A673 (cell line): ENCODE results near the gene TAPBP. TPM values are rescaled to one million over a fixed set of nuclear protein-coding genes. Genes with fewer than 3 reads are reported as not detected.

Source experiments
- BruUV-seq: library from RNA; stranded (reverse); fragments of 400-500 nt; replicated peaks from 2 replicates; lab custom pipeline; 2021; lab: Mats Ljungman, UMichigan
- CTCF ChIA-PET: fragments of 300-600 bp; sonication (Branson Sonifier 250); formaldehyde crosslinking; loops from one replicate; lab custom pipeline; 2022; ENCODE audit warnings: antibody characterized with exemption; lab: Charles Lee
- POLR2A ChIA-PET: fragments of 300-600 bp; sonication (Branson Sonifier 250); formaldehyde crosslinking; loops from one replicate; lab custom pipeline; 2022; ENCODE audit warnings: antibody characterized with exemption; ENCODE audit not compliant: low non-redundant PET; lab: Charles Lee
- DNase-seq: peaks from one replicate; pipeline ENCODE4 v3.0.0-alpha.2; 2015; ENCODE audit warnings: low spot score
- H3K27ac ChIP-seq: fragments of 200-600 bp; sonication (generic); 2 replicates; pipeline ENCODE4 v1.5.1; 2016; ENCODE audit warnings: mixed run types, low read depth, mild to moderate bottlenecking, mixed read lengths, antibody characterized with exemption, low read length; ENCODE audit not compliant: poor library complexity, severe bottlenecking
- H3K27me3 ChIP-seq: fragments of 200-600 bp; sonication (generic); replicated peaks from 2 replicates; pipeline ENCODE4 v1.6.1; 2017; ENCODE audit warnings: mixed run types, low read depth, mild to moderate bottlenecking, mixed read lengths, antibody characterized with exemption, low read length; ENCODE audit not compliant: insufficient read depth, poor library complexity
- H3K36me3 ChIP-seq: fragments of 200-600 bp; sonication (generic); 2 replicates; pipeline ENCODE4 v1.6.1; 2016; ENCODE audit warnings: mixed run types, mild to moderate bottlenecking, mixed read lengths, antibody characterized with exemption, low read length; ENCODE audit not compliant: insufficient read depth, poor library complexity, severe bottlenecking
- H3K4me1 ChIP-seq: fragments of 200-600 bp; sonication (generic); 2 replicates; pipeline ENCODE4 v1.6.1; 2017; ENCODE audit warnings: mixed run types, mild to moderate bottlenecking, mixed read lengths, antibody characterized with exemption, low read length; ENCODE audit not compliant: insufficient read depth, poor library complexity, severe bottlenecking
- H3K4me3 ChIP-seq: fragments of 200-600 bp; sonication (generic); 2 replicates; pipeline ENCODE4 v1.5.1; 2016; ENCODE audit warnings: low read depth, mixed run types, mild to moderate bottlenecking, mixed read lengths, low read length; ENCODE audit not compliant: poor library complexity, severe bottlenecking
- H3K9me3 ChIP-seq: fragments of 200-600 bp; sonication (generic); 2 replicates; pipeline ENCODE4 v1.6.1; 2016; ENCODE audit warnings: mixed run types, low read depth, mild to moderate bottlenecking, mixed read lengths, antibody characterized with exemption, low read length; ENCODE audit not compliant: poor library complexity, severe bottlenecking
- EZH2 ChIP-seq: fragments of 200-600 bp; sonication (generic); IDR thresholded peaks from 2 replicates; pipeline ENCODE4 v1.6.1; 2017; ENCODE audit warnings: borderline replicate concordance, low read depth, mild to moderate bottlenecking, mixed read lengths, antibody characterized with exemption, low read length; ENCODE audit not compliant: poor library complexity, severe bottlenecking
- intact Hi-C: fragments of 100-400 bp; cut with micrococcal nuclease; formaldehyde crosslinking; loops from one replicate; pipeline ENCODE4 v1.10.0; 2022; ENCODE audit not compliant: unreplicated experiment
- total RNA-seq: library from RNA; stranded (reverse); gene quantifications from 2 replicates; pipeline ENCODE4 v1.2.3, GENCODE V29; 2021
- TF ChIP-seq, protein P1 (sequence below): fragments of 300-800, 200-600 bp; sonication (generic); conservative IDR thresholded peaks from 2 replicates; pipeline ENCODE4 v1.5.1; 2017; ENCODE audit warnings: low read depth, mild to moderate bottlenecking, antibody characterized with exemption, low read length, moderate library complexity, mixed read lengths

TAPBP gene
- total RNA-seq, 1 experiment from 2014 or later = 87.8 TPM

DNA sequence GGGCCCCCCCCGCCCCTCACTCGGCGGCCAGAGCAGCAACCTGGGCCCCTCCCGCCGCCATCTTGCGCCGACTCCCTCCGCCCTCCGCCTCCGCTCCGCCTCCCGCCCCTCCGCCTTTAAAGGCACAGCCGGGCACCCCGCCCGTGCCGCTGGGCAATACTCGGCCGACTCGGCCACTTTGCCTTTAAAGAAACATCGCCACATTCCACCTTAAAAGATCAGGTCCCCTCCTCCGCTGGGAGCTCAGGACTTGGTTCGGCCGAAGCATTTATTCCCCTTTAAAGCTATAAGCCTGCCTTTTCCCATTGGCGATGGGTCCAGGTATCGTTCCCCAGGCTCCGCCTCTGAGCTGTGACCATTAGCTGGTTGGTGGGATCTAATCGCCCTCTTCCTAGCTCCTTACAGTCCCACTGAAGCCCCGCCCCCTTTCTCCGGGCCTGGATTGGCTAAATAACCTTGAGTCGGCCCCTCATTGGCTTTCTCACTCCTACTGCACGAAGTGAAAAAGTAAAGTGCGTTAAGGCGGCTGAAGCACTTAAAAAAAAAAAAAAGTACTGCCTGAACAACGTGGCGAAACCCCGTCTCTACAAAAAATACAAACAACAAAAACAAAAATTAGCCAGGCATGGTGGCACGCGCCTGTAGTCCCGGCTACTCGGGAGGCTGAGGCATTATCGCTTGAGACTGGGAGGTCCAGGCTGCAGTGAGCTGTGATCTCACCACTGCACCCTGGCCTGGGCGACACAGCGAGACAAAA, 4.0 kb upstream of the TAPBP start, which contains the start of gene ZBTB22:
ZBTB22 (minus strand) TSS at position 76 of the 757 bp plus-strand sequence. CDS start 828 bp downstream, outside the sequence.
- POLR2A ChIA-PET = interaction anchor here (0.7 to 1.4 kb wide), 6 partner anchors 8 to 185 kb away, joined by 4 to 8 read pairs (median 6); partner anchors contain the start of genes RPS18 and VPS52
- CTCF ChIA-PET = interaction anchor here (0.6 to 1.6 kb wide), 6 partner anchors 18 to 450 kb away, joined by 3 to 22 read pairs (median 4); no protein-coding TSS in a partner anchor
- H3K36me3 ChIP-seq = peaks cover 35% of the 10 kb centered on the region
- H3K4me1 ChIP-seq = peaks cover 34% of the 10 kb centered on the region
- BruUV-seq = no TSS peak
- H3K27me3 ChIP-seq = no peaks in the 10 kb centered on the region
- no peak for TF ChIP-seq EZH2
- TF ChIP-seq, protein P1, sequence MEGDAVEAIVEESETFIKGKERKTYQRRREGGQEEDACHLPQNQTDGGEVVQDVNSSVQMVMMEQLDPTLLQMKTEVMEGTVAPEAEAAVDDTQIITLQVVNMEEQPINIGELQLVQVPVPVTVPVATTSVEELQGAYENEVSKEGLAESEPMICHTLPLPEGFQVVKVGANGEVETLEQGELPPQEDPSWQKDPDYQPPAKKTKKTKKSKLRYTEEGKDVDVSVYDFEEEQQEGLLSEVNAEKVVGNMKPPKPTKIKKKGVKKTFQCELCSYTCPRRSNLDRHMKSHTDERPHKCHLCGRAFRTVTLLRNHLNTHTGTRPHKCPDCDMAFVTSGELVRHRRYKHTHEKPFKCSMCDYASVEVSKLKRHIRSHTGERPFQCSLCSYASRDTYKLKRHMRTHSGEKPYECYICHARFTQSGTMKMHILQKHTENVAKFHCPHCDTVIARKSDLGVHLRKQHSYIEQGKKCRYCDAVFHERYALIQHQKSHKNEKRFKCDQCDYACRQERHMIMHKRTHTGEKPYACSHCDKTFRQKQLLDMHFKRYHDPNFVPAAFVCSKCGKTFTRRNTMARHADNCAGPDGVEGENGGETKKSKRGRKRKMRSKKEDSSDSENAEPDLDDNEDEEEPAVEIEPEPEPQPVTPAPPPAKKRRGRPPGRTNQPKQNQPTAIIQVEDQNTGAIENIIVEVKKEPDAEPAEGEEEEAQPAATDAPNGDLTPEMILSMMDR = no peak
- H3K4me3 ChIP-seq = peak within 1 kb of the TSS; percentile 55
- peak; percentile 100 for DNase-seq
- intact Hi-C loops = loop anchor here (5.0 to 10.0 kb wide), 2 partner anchors 74 to 97 kb away; partner anchors contain the start of genes CUTA, KIFC1 and PHF1
- no peaks in the 10 kb centered on the region for H3K9me3 ChIP-seq
- peak within 1 kb of the TSS; percentile 77 for H3K27ac ChIP-seq

DNA sequence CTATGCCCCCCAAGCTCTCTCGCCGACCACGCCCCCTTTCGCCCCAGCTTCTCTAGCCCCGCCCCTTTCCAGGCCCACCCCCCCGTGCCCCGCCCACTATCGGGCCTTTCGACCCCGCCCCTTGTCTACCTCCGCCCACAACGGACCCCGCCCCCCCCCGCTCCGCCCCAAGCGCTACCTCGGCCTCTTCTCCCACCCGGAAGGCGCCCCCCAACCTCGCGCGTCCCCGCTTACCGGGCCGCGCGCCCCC, 3.5 kb upstream of the TAPBP start:
- no TSS peak for BruUV-seq
- no peak for DNase-seq
- Histone ChIP-seq H3K9me3 (no peaks in the 10 kb centered on the region), H3K36me3 (peaks cover 35% of the 10 kb centered on the region), H3K27ac (peak overlapping the region; percentile 77), H3K4me3 (peak overlapping the region; percentile 55), H3K27me3 (no peaks in the 10 kb centered on the region), H3K4me1 (peaks cover 36% of the 10 kb centered on the region)
- intact Hi-C loops = loop anchor here (5.0 to 10.0 kb wide), 2 partner anchors 75 to 97 kb away; partner anchors contain the start of genes CUTA, KIFC1 and PHF1
- ChIA-PET POLR2A (interaction anchor here (0.7 to 1.4 kb wide), 4 partner anchors 9 to 171 kb away, joined by 4 to 7 read pairs (median 5); partner anchors contain the start of genes RPS18 and VPS52), CTCF (interaction anchor here (0.6 to 1.6 kb wide), 6 partner anchors 18 to 451 kb away, joined by 3 to 22 read pairs (median 4); no protein-coding TSS in a partner anchor)
- no peak for TF ChIP-seq EZH2
- TF ChIP-seq, protein P1 = no peak

DNA sequence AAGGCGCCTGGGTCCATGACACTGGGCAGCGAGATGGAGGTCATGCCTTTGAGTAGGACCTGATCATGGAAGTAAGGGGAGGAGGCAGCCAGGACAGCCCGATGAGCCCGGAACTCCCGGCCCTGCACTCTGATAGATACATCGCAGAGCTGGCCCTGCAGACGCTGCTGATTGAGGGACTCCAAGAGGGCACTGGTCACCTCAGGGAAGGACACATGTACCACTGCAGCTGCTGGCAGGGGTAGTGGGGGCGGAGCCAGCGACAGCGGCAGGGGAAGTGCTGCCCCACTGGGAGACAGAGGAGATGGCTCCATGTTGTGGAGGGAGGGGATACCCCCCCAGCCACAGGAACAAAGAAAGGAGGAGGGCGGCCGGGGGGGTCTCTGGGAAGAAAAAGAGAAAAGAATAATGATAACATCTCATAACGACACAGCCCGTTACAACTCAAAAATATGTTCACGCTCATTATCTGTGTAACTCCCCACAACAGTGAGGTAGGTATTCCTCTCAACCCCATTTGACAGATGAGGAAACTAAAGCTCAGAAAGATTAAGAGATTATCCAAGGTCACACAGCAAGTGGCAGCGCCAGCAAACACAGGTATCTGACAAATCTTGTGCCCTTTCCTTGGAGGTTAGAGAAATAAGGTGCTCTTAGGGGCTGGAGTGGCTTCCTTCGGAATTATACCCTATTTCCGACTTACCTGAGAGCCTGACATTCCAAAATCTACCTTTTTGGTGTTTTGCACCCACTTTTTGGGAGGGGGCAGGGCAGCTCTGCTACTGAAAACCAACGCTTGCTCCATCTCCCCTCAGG, 2.9 kb upstream of the TAPBP start:
- Histone ChIP-seq H3K4me3 (peak overlapping the region; percentile 55), H3K36me3 (peaks cover 35% of the 10 kb centered on the region), H3K27ac (peak overlapping the region; percentile 18), H3K9me3 (no peaks in the 10 kb centered on the region), H3K27me3 (no peaks in the 10 kb centered on the region), H3K4me1 (peaks cover 40% of the 10 kb centered on the region)
- ChIA-PET CTCF (interaction anchor here (0.6 to 1.6 kb wide), 3 partner anchors 17 to 155 kb away, joined by 3 to 22 read pairs (median 4); no protein-coding TSS in a partner anchor), POLR2A (interaction anchor here (0.7 to 1.4 kb wide), 2 partner anchors 9 to 17 kb away, joined by 4 to 7 read pairs; no protein-coding TSS in a partner anchor)
- TF ChIP-seq EZH2 = no peak
- TF ChIP-seq, protein P1 = no peak
- no TSS peak for BruUV-seq
- no peak for DNase-seq
- intact Hi-C loops = loop anchor here (5.0 to 10.0 kb wide), 2 partner anchors 75 to 98 kb away; partner anchors contain the start of genes CUTA, KIFC1 and PHF1
